Sigmoid colon (tissue), 4 donors: Measurements from ENCODE around the gene SOX12.
"Not testable (repeated sequence)": the region's sequence is repeated elsewhere in the genome, so short reads cannot be mapped to it uniquely, and the experiment has no call there.

Experiments used
- CTCF ChIP-seq, 4 experiments: fragments of 450-650 bp in 3 of 4; fragments of 200-600 bp in 1 of 4; IDR thresholded peaks; one replicate each; pipeline ENCODE4 v1.5.1; 2016 to 2019; ENCODE audit warnings: antibody characterized with exemption in 4 of 4, mild to moderate bottlenecking in 3 of 4, moderate library complexity in 2 of 4
- POLR2AphosphoS5 ChIP-seq, 4 donors: sonication (generic); formaldehyde crosslinking; IDR thresholded peaks; one replicate each; pipeline ENCODE4 v1.6.1; 2017; ENCODE audit warnings: antibody characterized with exemption in 4 of 4

GRCh38 chr20:356154-356553 is 30.8 kb downstream of the SOX12 start:
- not testable (repeated sequence) for TF ChIP-seq CTCF, POLR2AphosphoS5 (IDR thresholded peaks at IDR 0.05)
